Ecto neural progenitor cell (in vitro differentiated cells): Measurements from ENCODE around the gene POLR3K.

Experiments used
- DNase-seq: peaks from one replicate; pipeline ENCODE4 v3.0.0-alpha.2; 2018; ENCODE audit warnings: low spot score

Gene POLR3K

GRCh38 chr16:53346-54236, at the start of gene POLR3K, which contains the start of gene SNRNP25:
POLR3K (minus strand) TSS chr16:53608; CDS start chr16:53586, 22 bp downstream.
SNRNP25 (plus strand) TSS chr16:53828; CDS start chr16:54017, 189 bp downstream.
- peak; percentile 99 for DNase-seq

- no peak for DNase-seq
Measured at GRCh38 chr16:102060-102855, 48.9 kb upstream of the POLR3K start.

- DNase-seq: no peak
Measured at GRCh38 chr16:101586-101985, 48.2 kb upstream of the POLR3K start.

- DNase-seq: no peak
Measured at GRCh38 chr16:100989-101388, 47.6 kb upstream of the POLR3K start.

GRCh38 chr16:97822-98221, 44.4 kb upstream of the POLR3K start:
- no peak for DNase-seq

GRCh38 chr16:96935-97381, 43.5 kb upstream of the POLR3K start:
- peak; percentile 95 for DNase-seq

GRCh38 chr16:94918-95265, 41.5 kb upstream of the POLR3K start:
- DNase-seq: no peak

GRCh38 chr16:92431-93339, 39.3 kb upstream of the POLR3K start:
- no peak for DNase-seq

- DNase-seq: no peak
Measured at GRCh38 chr16:91484-91883, 38.1 kb upstream of the POLR3K start.

- DNase-seq: no peak
Measured at GRCh38 chr16:89391-90302, 36.2 kb upstream of the POLR3K start.

GRCh38 chr16:88613-89012, 35.2 kb upstream of the POLR3K start:
- DNase-seq: no peak

- no peak for DNase-seq
Measured at GRCh38 chr16:86483-86952, 33.1 kb upstream of the POLR3K start.

- no peak for DNase-seq
Measured at GRCh38 chr16:85865-86264, 32.5 kb upstream of the POLR3K start.

GRCh38 chr16:85407-85782, 32.0 kb upstream of the POLR3K start:
- no peak for DNase-seq

- no peak for DNase-seq
Measured at GRCh38 chr16:84718-85406, 31.5 kb upstream of the POLR3K start.

GRCh38 chr16:83781-84615, 30.6 kb upstream of the POLR3K start:
- no peak for DNase-seq

GRCh38 chr16:83060-83603, 29.7 kb upstream of the POLR3K start:
- no peak for DNase-seq

- no peak for DNase-seq
Measured at GRCh38 chr16:79151-80054, 26.0 kb upstream of the POLR3K start.
